GM21390 (cell line): ENCODE measurements around the gene GPS1.
A peak's percentile ranks its signal among the peaks of the same experiment; 100 is the strongest.
"Not testable (repeated sequence)": the region's sequence is repeated elsewhere in the genome, so short reads cannot be mapped to it uniquely, and the experiment has no call there.

Experiments used
- ATAC-seq: cut with Tn5 transposase; IDR thresholded peaks from one replicate; pipeline ENCODE4 v1.9.1; 2021; ENCODE audit not compliant: unreplicated experiment

The GPS1 gene

GRCh38 chr17:82025401-82026107, 26.1 kb upstream of the GPS1 start:
- no peak for ATAC-seq

- no peak for ATAC-seq
Measured at GRCh38 chr17:82028246-82028645, 23.5 kb upstream of the GPS1 start.

GRCh38 chr17:82028966-82029365, 22.7 kb upstream of the GPS1 start:
- no peak for ATAC-seq

- no peak for ATAC-seq
Measured at GRCh38 chr17:82029391-82029790, 22.3 kb upstream of the GPS1 start.

- no peak for ATAC-seq
Measured at GRCh38 chr17:82029990-82030469, 21.7 kb upstream of the GPS1 start.

- ATAC-seq = no peak
Measured at GRCh38 chr17:82030470-82031302, 21.0 kb upstream of the GPS1 start.

GRCh38 chr17:82031303-82031884, 20.3 kb upstream of the GPS1 start, which contains the start of gene RAC3:
RAC3 (plus strand) TSS chr17:82031678; CDS start chr17:82031762, 84 bp downstream.
- ATAC-seq = no peak

- no peak for ATAC-seq
Measured at GRCh38 chr17:82031885-82032627, 19.6 kb upstream of the GPS1 start.

GRCh38 chr17:82033359-82034085, 18.2 kb upstream of the GPS1 start:
- no peak for ATAC-seq

- no peak for ATAC-seq
Measured at GRCh38 chr17:82034371-82035011, 17.2 kb upstream of the GPS1 start.

GRCh38 chr17:82035488-82035887, 16.2 kb upstream of the GPS1 start:
- ATAC-seq = no peak

GRCh38 chr17:82035956-82036633, 15.6 kb upstream of the GPS1 start:
- no peak for ATAC-seq

GRCh38 chr17:82036634-82037091, 15.0 kb upstream of the GPS1 start:
- no peak for ATAC-seq

- peak; percentile 80 for ATAC-seq
Measured at GRCh38 chr17:82037092-82037888, 14.4 kb upstream of the GPS1 start, which contains the start of gene DCXR. DCXR (minus strand) TSS chr17:82037697; CDS start chr17:82037682, 15 bp downstream.

- ATAC-seq = no peak
Measured at GRCh38 chr17:82037889-82038195, 13.9 kb upstream of the GPS1 start.

- not testable (repeated sequence) for ATAC-seq
Measured at GRCh38 chr17:82038796-82039409, 12.8 kb upstream of the GPS1 start.

- no peak for ATAC-seq
Measured at GRCh38 chr17:82039695-82040299, 11.9 kb upstream of the GPS1 start.
